Natural killer cell (primary cell): ENCODE results near the gene BNIP5. TPM values are rescaled to one million over a fixed set of nuclear protein-coding genes. Genes with fewer than 3 reads are reported as not detected.

Source experiments
- ATAC-seq, 3 donors: fragments of 150-1000 bp in 2 of 3; fragments of 200-7000 bp in 1 of 3; cut with Tn5 transposase; 1 replicate in 1 of 3; 2 replicates in 2 of 3; pipeline ENCODE4 v1.10.0; 2021; ENCODE audit warnings: mild to moderate bottlenecking in 2 of 3, moderate library complexity in 2 of 3
- DNase-seq, 2 donors: peaks; one replicate each; pipeline versions ENCODE4 v3.0.0 to v3.0.0-alpha.2; 2013 to 2021; ENCODE audit warnings: mixed read lengths in 1 of 2
- H3K27ac ChIP-seq: one replicate; pipeline ENCODE4 v1.5.1; 2013; ENCODE audit warnings: mild to moderate bottlenecking, low read length
- H3K27me3 ChIP-seq: one replicate; pipeline ENCODE4 v1.6.1; 2013; ENCODE audit warnings: low read length; ENCODE audit not compliant: control insufficient read depth, insufficient read depth
- H3K36me3 ChIP-seq: one replicate; pipeline ENCODE4 v1.6.1; 2013; ENCODE audit warnings: low read length; ENCODE audit not compliant: control insufficient read depth, insufficient read depth
- H3K4me1 ChIP-seq: one replicate; pipeline ENCODE4 v1.6.1; 2013; ENCODE audit warnings: low read length; ENCODE audit not compliant: control insufficient read depth, insufficient read depth
- H3K4me3 ChIP-seq: one replicate; pipeline ENCODE4 v1.5.1; 2013; ENCODE audit warnings: low read length
- H3K9me3 ChIP-seq: one replicate; pipeline ENCODE4 v1.6.1; 2013; ENCODE audit warnings: low read length; ENCODE audit not compliant: control insufficient read depth, insufficient read depth
- H3K27ac Mint-ChIP-seq, 2 donors: one replicate each; pipeline ENCODE4 v1.8.0; 2022; ENCODE audit warnings: mild to moderate bottlenecking in 2 of 2, mixed read lengths in 2 of 2, moderate library complexity in 1 of 2
- H3K27me3 Mint-ChIP-seq, 2 donors: one replicate each; pipeline ENCODE4 v1.8.0; 2022; ENCODE audit warnings: low read depth in 2 of 2, mixed read lengths in 2 of 2
- H3K36me3 Mint-ChIP-seq: one replicate; pipeline ENCODE4 v1.8.0; 2022; ENCODE audit warnings: mixed read lengths
- H3K4me1 Mint-ChIP-seq, 2 donors: one replicate each; pipeline ENCODE4 v1.8.0; 2022; ENCODE audit warnings: mixed read lengths in 2 of 2
- H3K4me3 Mint-ChIP-seq: one replicate; pipeline ENCODE4 v1.8.0; 2022; ENCODE audit warnings: mild to moderate bottlenecking, moderate library complexity, mixed read lengths
- H3K9me3 Mint-ChIP-seq, 2 donors: one replicate each; pipeline ENCODE4 v1.8.0; 2022; ENCODE audit warnings: mixed read lengths in 2 of 2
- WGBS: methylation state at CpG from one replicate; pipeline ENCODE4 v1.1.7; 2013; ENCODE audit warnings: missing lambda C conversion rate; ENCODE audit not compliant: insufficient coverage; 5-methylcytosine and 5-hydroxymethylcytosine counted together
- intact Hi-C: fragments of 100-400 bp; cut with micrococcal nuclease; formaldehyde crosslinking; loops from one replicate; pipeline ENCODE4 v1.14.2; 2022
- total RNA-seq, 4 donors: library from RNA; stranded (reverse); fragments of 120-200 nt in 1 of 4; gene quantifications; one replicate each; pipeline versions ENCODE4 v1.2.3 to v1.2.4, GENCODE V29; 2013 to 2022
- TF ChIP-seq, protein P1 (sequence below): fragments of 200-600 bp; IDR thresholded peaks from one replicate; pipeline ENCODE4 v1.8.0; 2022; ENCODE audit warnings: antibody characterized with exemption

Gene BNIP5
- total RNA-seq, 3 donors from 2014 or later (not counting 1 experiment from before 2014, with no cell fraction given): not detected

DNA sequence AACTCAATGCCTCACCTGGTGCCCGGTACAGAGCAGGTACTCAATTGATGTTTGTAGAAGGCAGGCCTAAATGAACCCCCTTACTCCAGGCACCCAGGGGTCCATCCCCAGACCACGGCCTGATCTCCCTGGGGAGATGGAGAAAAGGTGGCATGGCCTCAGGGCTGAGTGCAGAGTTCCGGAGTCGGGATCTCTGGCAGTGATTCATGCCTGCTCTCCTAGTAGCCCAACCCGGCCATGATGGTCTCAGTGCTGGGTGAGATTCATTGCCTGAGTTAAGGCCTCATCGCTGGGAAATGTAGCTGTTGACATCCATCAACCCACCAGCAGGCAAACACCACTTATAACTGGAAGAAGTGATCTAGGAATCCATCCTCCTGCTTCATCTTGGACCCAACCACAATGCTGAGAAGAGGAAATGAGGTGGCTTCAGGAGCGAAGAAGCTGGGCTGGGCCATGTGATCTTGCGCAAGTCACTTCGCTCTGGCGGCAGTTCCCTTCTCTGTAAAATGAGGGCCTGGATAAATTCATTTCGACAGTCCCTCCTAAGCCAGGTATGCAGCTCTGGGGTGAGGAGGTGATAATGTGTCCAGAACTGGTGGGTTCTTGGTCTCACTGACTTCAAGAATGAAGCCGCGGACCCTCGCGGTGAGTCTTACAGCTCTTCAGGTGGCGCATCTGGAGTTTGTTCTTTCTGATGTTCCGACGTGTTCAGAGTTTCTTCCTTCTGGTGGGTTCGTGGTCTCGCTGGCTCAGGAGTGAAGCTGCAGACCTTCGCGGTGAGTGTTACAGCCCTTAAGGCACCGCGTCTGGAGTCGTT lies 26.1 kb upstream of the BNIP5 start:
- Mint-ChIP-seq H3K4me1 (peaks cover 0 to 14% of the 10 kb centered on the region in 2 donors), H3K4me3 (no peak overlapping the region), H3K9me3 (no peaks in the 10 kb centered on the region), H3K36me3 (no peaks in the 10 kb centered on the region), H3K27me3 (no peaks in the 10 kb centered on the region), H3K27ac (no peak overlapping the region)
- no peak for DNase-seq
- H3K9me3 ChIP-seq: no peaks in the 10 kb centered on the region
- intact Hi-C loops: loop anchor here (5.0 kb wide), 1 partner anchor 240 kb away; no protein-coding TSS in a partner anchor
- WGBS: 79% methylated on average over 24 of the region's 25 CpGs
- TF ChIP-seq, protein P1, sequence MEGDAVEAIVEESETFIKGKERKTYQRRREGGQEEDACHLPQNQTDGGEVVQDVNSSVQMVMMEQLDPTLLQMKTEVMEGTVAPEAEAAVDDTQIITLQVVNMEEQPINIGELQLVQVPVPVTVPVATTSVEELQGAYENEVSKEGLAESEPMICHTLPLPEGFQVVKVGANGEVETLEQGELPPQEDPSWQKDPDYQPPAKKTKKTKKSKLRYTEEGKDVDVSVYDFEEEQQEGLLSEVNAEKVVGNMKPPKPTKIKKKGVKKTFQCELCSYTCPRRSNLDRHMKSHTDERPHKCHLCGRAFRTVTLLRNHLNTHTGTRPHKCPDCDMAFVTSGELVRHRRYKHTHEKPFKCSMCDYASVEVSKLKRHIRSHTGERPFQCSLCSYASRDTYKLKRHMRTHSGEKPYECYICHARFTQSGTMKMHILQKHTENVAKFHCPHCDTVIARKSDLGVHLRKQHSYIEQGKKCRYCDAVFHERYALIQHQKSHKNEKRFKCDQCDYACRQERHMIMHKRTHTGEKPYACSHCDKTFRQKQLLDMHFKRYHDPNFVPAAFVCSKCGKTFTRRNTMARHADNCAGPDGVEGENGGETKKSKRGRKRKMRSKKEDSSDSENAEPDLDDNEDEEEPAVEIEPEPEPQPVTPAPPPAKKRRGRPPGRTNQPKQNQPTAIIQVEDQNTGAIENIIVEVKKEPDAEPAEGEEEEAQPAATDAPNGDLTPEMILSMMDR: no peak
- no peak overlapping the region for H3K4me3 ChIP-seq
- no peak for ATAC-seq
- H3K27me3 ChIP-seq: no peaks in the 10 kb centered on the region
- H3K4me1 ChIP-seq: peaks cover 15% of the 10 kb centered on the region
- no peak overlapping the region for H3K27ac ChIP-seq
- H3K36me3 ChIP-seq: no peaks in the 10 kb centered on the region

DNA sequence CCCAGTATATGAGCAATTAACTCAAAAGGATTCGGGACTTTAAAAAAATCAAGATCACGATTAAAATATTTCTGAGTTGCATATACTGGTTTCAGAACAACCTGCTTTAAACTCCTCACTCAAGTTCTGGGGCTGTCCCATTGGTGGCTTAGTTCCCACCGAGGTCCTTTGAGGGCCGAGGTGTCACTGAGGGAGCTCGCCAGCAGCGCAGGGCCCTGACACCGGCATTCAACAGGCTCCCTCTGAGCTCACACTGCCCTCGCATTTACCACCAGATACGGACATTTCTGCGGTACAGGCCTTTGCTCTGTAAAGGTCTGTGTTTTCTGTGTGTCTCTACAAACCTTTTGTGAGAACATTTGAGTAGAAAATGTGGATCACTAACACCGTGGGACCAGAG lies 24.4 kb upstream of the BNIP5 start:
- H3K4me3 ChIP-seq: no peak overlapping the region
- intact Hi-C loops: loop anchor here (2.0 to 5.0 kb wide), 2 partner anchors 20 to 239 kb away; no protein-coding TSS in a partner anchor
- H3K4me1 ChIP-seq: peaks cover 15% of the 10 kb centered on the region
- H3K27ac Mint-ChIP-seq: no peak overlapping the region
- no peaks in the 10 kb centered on the region for H3K9me3 Mint-ChIP-seq
- ATAC-seq (no peak), DNase-seq (no peak)
- H3K27me3 Mint-ChIP-seq: peaks cover 3 to 9% of the 10 kb centered on the region in 2 donors
- H3K36me3 Mint-ChIP-seq: no peaks in the 10 kb centered on the region
- no peak overlapping the region for H3K4me3 Mint-ChIP-seq
- no peaks in the 10 kb centered on the region for H3K27me3 ChIP-seq
- WGBS: 92% methylated on average over 11 of the region's 11 CpGs
- TF ChIP-seq, protein P1: no peak
- no peak overlapping the region for H3K27ac ChIP-seq
- H3K36me3 ChIP-seq: no peaks in the 10 kb centered on the region
- H3K4me1 Mint-ChIP-seq: peaks cover 0 to 17% of the 10 kb centered on the region in 2 donors
- H3K9me3 ChIP-seq: no peaks in the 10 kb centered on the region

DNA sequence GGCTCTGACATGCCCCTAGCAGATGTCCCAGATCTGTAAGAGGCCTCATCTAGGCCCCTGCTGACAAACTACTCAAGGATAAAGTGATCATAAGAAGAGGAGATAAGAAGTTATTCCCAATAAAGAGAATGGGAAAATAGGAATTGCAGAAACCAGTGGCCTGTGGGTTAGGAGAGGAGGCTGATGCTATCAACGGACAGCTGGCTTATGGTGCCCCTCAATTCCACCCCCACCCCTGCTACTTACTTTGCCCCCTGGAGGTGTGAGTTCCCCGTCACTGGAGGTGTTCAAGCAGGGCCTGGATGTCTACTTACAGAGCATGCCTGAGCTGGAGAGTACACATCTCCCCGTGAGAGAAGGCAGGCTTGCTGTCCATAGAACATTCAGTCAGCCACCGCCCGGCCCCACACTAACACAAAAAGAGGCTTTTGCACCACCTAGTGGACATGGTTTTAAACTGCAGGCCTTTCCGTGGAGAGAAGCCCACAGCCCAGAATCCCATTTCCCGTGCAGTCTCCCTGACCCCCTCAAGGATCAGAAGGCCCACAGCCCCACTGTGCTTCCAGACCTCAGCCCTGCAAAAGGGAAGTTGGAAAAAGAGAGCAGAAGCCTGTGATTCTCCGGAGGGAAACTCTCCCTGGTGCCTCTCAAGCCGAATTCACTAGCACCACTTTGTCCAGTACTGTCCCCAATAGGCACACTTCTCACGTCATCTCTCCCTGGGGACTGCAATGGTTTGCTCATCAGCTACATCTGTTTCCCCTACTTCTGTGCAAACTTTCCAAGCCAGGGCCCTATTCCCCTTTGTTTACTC lies 23.8 kb upstream of the BNIP5 start:
- DNase-seq: peak; percentile 55 to 85
- no peak overlapping the region for H3K4me3 ChIP-seq
- H3K9me3 ChIP-seq: no peaks in the 10 kb centered on the region
- intact Hi-C loops: loop anchor here (1.0 to 5.0 kb wide), 5 partner anchors 20 to 333 kb away; partner anchors contain the start of gene MAPK14
- Mint-ChIP-seq H3K4me1 (peaks cover 0 to 17% of the 10 kb centered on the region in 2 donors), H3K36me3 (no peaks in the 10 kb centered on the region), H3K4me3 (no peak overlapping the region), H3K27me3 (peaks cover 3 to 9% of the 10 kb centered on the region in 2 donors), H3K9me3 (no peaks in the 10 kb centered on the region), H3K27ac (no peak overlapping the region)
- no peaks in the 10 kb centered on the region for H3K36me3 ChIP-seq
- H3K4me1 ChIP-seq: peaks cover 15% of the 10 kb centered on the region
- ATAC-seq: peak; percentile 91 to 97 (median 96)
- H3K27me3 ChIP-seq: no peaks in the 10 kb centered on the region
- no peak overlapping the region for H3K27ac ChIP-seq
- TF ChIP-seq, protein P1: peak; percentile 81
- 24% methylated on average over 10 of the region's 10 CpGs for WGBS
